GM12872 (cell line): ENCODE measurements around the gene LVRN.

ENCODE experiments used
- TF ChIP-seq, protein P1 (sequence below): IDR thresholded peaks from 3 replicates; pipeline ENCODE4 v1.5.1; 2011; ENCODE audit warnings: low read depth, mild to moderate bottlenecking, low read length, moderate library complexity; ENCODE audit not compliant: insufficient read depth

LVRN gene

DNA sequence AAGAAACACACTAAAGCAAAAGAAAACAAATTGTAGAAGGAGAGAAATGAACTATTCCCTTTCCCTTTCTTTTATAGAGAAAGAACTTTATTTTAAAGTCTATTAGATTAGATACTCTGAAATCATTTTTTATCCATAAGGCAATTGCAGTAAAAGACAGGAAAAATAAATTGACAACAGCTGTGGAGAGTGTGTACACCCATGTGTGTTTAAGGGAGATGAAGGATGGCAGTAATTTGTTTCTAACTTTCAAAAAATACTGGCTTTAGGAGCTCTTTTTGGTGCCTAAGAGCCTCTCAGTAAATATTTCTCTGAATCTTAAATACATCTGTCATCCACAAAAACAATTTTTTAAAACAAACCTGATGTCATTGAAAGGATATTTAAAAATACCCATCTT, 51.7 kb downstream of the LVRN start:
- TF ChIP-seq, protein P1, sequence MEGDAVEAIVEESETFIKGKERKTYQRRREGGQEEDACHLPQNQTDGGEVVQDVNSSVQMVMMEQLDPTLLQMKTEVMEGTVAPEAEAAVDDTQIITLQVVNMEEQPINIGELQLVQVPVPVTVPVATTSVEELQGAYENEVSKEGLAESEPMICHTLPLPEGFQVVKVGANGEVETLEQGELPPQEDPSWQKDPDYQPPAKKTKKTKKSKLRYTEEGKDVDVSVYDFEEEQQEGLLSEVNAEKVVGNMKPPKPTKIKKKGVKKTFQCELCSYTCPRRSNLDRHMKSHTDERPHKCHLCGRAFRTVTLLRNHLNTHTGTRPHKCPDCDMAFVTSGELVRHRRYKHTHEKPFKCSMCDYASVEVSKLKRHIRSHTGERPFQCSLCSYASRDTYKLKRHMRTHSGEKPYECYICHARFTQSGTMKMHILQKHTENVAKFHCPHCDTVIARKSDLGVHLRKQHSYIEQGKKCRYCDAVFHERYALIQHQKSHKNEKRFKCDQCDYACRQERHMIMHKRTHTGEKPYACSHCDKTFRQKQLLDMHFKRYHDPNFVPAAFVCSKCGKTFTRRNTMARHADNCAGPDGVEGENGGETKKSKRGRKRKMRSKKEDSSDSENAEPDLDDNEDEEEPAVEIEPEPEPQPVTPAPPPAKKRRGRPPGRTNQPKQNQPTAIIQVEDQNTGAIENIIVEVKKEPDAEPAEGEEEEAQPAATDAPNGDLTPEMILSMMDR: no peak

DNA sequence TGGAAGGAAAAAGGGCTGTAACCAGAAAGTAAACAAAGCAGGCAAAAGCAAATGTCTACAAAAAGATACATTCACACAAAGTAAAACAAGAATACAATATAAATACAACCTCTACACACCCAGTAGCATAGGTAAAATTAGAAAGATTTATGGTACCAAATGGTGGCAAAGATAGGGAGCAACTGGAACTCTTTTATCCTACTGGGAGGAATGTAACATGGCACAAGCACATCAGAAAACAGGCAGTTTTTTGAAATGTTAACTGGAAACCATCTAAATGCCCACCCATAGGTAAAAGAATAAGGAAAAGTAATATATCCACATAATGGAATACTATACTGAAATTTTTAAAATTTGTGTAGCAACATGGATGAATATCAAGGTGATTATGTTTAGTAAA, 61.3 kb downstream of the LVRN start:
- TF ChIP-seq, protein P1: no peak

DNA sequence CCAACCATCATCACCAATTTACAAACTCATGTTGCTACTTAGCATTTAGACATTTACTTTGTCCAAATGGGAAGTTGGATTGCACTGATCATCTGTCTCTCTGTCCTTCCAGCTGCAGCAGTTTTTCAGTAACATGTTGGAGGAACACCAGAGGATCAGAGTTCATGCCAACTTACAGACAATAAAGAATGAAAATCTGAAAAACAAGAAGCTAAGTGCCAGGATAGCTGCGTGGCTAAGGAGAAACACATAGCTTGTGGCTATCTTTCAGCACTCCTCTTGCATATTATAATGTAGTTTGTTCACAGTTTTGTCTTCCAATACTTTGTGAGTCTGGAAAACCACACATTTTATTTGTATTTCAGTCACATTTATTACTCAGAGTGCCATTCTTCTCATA, 63.6 kb downstream of the LVRN start:
- TF ChIP-seq, protein P1: no peak

DNA sequence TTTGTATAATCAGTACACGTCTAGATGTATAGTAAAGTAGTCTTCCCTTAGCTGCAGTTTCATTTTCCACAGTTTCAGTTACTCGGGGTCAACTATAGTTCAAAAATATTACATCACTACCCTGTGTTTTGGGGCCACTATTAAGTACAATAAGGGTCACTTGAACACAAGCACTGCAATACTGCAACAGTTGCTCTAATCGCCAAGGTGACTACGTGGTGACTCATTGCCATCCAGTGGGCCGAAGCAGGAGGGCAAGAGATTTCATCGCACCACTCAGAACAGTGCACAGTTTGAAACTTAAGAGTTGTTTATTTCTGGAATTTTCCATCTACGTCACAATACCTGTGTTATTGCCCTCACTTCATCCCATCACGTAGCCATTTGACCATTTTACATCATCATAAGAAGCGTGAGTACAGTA, 69.8 kb downstream of the LVRN start, which contains the start of gene ARL14EPL:
ARL14EPL (plus strand) TSS at position 379 of the 424 bp plus-strand sequence. CDS start 18,994 bp downstream, outside the sequence.
- TF ChIP-seq, protein P1: peak; percentile 10; the same call in 1 of the 3 replicates

DNA sequence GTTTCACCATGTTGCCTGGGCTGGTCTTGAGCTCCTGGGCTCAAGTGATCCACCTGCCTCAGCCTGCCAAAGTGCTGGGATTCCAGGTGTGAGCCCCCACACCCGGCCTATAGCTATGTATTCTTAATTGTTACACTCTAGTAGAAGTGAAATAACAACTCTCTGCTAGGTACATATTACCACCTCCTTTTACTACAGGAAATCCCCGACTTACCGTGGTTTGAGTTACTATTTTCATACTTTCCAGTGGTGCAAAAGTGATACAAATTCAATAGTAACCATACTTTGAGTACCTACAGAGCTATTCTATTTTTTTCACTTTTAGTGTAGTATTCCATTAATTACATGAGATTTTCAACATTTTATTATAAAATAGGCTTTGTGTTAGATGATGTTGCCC, 70.7 kb downstream of the LVRN start:
- TF ChIP-seq, protein P1: no peak

DNA sequence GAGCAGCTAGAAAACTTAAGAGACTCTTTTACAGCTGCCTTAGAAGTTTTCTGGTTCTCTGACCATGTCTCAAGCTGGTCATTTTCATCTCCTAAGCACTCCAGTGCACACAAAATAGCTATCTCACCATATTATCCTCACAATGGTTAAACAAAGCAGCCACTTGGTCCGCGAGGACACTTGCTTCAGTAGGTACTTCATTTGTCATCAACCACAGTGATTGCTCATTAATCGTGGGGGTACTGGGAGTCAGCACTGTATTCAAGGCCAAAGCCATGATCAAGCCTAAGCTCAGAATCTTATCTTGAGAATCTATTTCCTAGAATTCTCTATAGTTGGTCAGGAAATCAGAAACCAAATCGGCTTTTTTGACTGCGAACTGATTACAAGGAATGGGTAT, 72.8 kb downstream of the LVRN start:
- TF ChIP-seq, protein P1: no peak

DNA sequence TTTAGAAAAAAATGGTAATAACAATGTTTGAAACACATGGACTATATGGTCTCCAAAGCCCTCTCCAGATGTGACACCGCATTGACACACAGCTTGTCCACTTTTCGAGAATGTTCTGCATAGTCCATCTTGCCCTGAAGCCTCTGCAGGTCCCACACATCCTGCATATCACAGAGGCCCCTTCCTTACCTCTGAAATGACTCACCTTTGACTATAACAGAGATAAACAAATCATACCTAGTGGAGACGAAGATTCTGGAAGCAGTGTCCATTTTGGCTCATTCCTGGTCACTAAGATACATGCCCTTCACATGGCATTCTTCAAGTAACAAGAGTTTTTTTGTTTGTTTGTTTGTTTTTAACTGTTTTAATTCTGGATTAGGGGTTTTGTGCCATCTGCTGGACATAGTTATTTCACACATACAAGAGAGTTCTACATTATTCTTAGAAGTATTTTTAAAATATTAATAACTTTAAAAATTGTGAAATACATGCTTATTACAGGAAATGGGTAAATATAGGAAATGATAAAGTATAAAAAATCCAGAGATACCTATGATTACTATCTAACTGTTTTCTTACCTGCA, 75.1 kb downstream of the LVRN start:
- TF ChIP-seq, protein P1: no peak
